ENCODE measurements around the gene CPA1.

The CPA1 gene

GRCh38 chr7:130430115-130430514 is 49.8 kb downstream of the CPA1 start:
- no peak overlapping the region for H3K4me3 ChIP-seq
- H3K9me3 ChIP-seq (ENCODE audit: low read depth, low read length): no peaks in the 10 kb centered on the region
- H3K36me3 ChIP-seq (ENCODE audit: insufficient read depth, low read length): no peaks in the 10 kb centered on the region
- no peak overlapping the region for H3K9ac ChIP-seq (ENCODE audit: insufficient read length)
- TF ChIP-seq POLR2AphosphoS5 (IDR thresholded peaks at IDR 0.05; ENCODE audit: borderline replicate concordance, low read depth, low read length) (no peak), FOXP2 (optimal IDR thresholded peaks at IDR 0.05; ENCODE audit: control extremely low read depth, extremely low read length, insufficient read depth) (no peak), EZH2 (IDR thresholded peaks at IDR 0.05) (no peak)
- H3K27ac ChIP-seq: no peak overlapping the region
- no peak for DNase-seq (ENCODE audit: low read depth, low spot score)

GRCh38 chr7:130430841-130431666 is 50.8 kb downstream of the CPA1 start:
- Histone ChIP-seq H3K27ac (no peak overlapping the region), H3K36me3 (ENCODE audit: insufficient read depth, low read length) (no peaks in the 10 kb centered on the region), H3K9ac (ENCODE audit: insufficient read length) (no peak overlapping the region), H3K4me3 (no peak overlapping the region), H3K9me3 (ENCODE audit: low read depth, low read length) (no peaks in the 10 kb centered on the region)
- TF ChIP-seq EZH2 (IDR thresholded peaks at IDR 0.05) (no peak), POLR2AphosphoS5 (IDR thresholded peaks at IDR 0.05; ENCODE audit: borderline replicate concordance, low read depth, low read length) (no peak), FOXP2 (optimal IDR thresholded peaks at IDR 0.05; ENCODE audit: control extremely low read depth, extremely low read length, insufficient read depth) (no peak)
- no peak for DNase-seq (ENCODE audit: low read depth, low spot score)

GRCh38 chr7:130432886-130433285 is 52.6 kb downstream of the CPA1 start:
- no peaks in the 10 kb centered on the region for H3K9me3 ChIP-seq (ENCODE audit: low read depth, low read length)
- no peak overlapping the region for H3K4me3 ChIP-seq
- TF ChIP-seq FOXP2 (optimal IDR thresholded peaks at IDR 0.05; ENCODE audit: control extremely low read depth, extremely low read length, insufficient read depth) (no peak), EZH2 (IDR thresholded peaks at IDR 0.05) (no peak), POLR2AphosphoS5 (IDR thresholded peaks at IDR 0.05; ENCODE audit: borderline replicate concordance, low read depth, low read length) (no peak)
- no peak overlapping the region for H3K27ac ChIP-seq
- H3K36me3 ChIP-seq (ENCODE audit: insufficient read depth, low read length): no peaks in the 10 kb centered on the region
- no peak overlapping the region for H3K9ac ChIP-seq (ENCODE audit: insufficient read length)
- no peak for DNase-seq (ENCODE audit: low read depth, low spot score)

- H3K27ac ChIP-seq: no peak overlapping the region
- no peak overlapping the region for H3K9ac ChIP-seq (ENCODE audit: insufficient read length)
- no peaks in the 10 kb centered on the region for H3K36me3 ChIP-seq (ENCODE audit: insufficient read depth, low read length)
- H3K4me3 ChIP-seq: no peak overlapping the region
- H3K9me3 ChIP-seq (ENCODE audit: low read depth, low read length): no peaks in the 10 kb centered on the region
- no peak for TF ChIP-seq POLR2AphosphoS5 (IDR thresholded peaks at IDR 0.05; ENCODE audit: borderline replicate concordance, low read depth, low read length)
- TF ChIP-seq EZH2 (IDR thresholded peaks at IDR 0.05): no peak
- no peak for TF ChIP-seq FOXP2 (optimal IDR thresholded peaks at IDR 0.05; ENCODE audit: control extremely low read depth, extremely low read length, insufficient read depth)
- DNase-seq (ENCODE audit: low read depth, low spot score): no peak
Measured at GRCh38 chr7:130433301-130433700, 53.0 kb downstream of the CPA1 start.

- no peak overlapping the region for H3K4me3 ChIP-seq
- no peak overlapping the region for H3K27ac ChIP-seq
- H3K9me3 ChIP-seq (ENCODE audit: low read depth, low read length): no peaks in the 10 kb centered on the region
- TF ChIP-seq POLR2AphosphoS5 (IDR thresholded peaks at IDR 0.05; ENCODE audit: borderline replicate concordance, low read depth, low read length) (no peak), EZH2 (IDR thresholded peaks at IDR 0.05) (no peak), FOXP2 (optimal IDR thresholded peaks at IDR 0.05; ENCODE audit: control extremely low read depth, extremely low read length, insufficient read depth) (no peak)
- no peak overlapping the region for H3K9ac ChIP-seq (ENCODE audit: insufficient read length)
- H3K36me3 ChIP-seq (ENCODE audit: insufficient read depth, low read length): no peaks in the 10 kb centered on the region
- no peak for DNase-seq (ENCODE audit: low read depth, low spot score)
Measured at GRCh38 chr7:130435311-130435854, 55.1 kb downstream of the CPA1 start.

- Histone ChIP-seq H3K9me3 (ENCODE audit: low read depth, low read length) (no peaks in the 10 kb centered on the region), H3K9ac (ENCODE audit: insufficient read length) (no peak overlapping the region), H3K36me3 (ENCODE audit: insufficient read depth, low read length) (no peaks in the 10 kb centered on the region), H3K4me3 (no peak overlapping the region), H3K27ac (no peak overlapping the region)
- DNase-seq (ENCODE audit: low read depth, low spot score): no peak
- TF ChIP-seq FOXP2 (optimal IDR thresholded peaks at IDR 0.05; ENCODE audit: control extremely low read depth, extremely low read length, insufficient read depth) (no peak), EZH2 (IDR thresholded peaks at IDR 0.05) (no peak), POLR2AphosphoS5 (IDR thresholded peaks at IDR 0.05; ENCODE audit: borderline replicate concordance, low read depth, low read length) (no peak)
Measured at GRCh38 chr7:130436253-130436652, 56.0 kb downstream of the CPA1 start.

Data from SK-N-MC (cell line).